MM.1S (cell line): ENCODE results near the gene RTN4R.

Source experiments
- EZH2 ChIP-seq: fragments of 300-600 bp; sonication (generic); optimal IDR thresholded peaks from 2 replicates; pipeline ENCODE3; 2017; ENCODE audit warnings: low read depth, mild to moderate bottlenecking, antibody characterized with exemption, low read length, mixed read lengths
- TF ChIP-seq, protein P1 (sequence below): fragments of 300-600 bp; sonication (generic); IDR thresholded peaks from 2 replicates; pipeline ENCODE4 v1.5.1; 2016; ENCODE audit warnings: antibody characterized with exemption, low read length, mixed read lengths

GRCh38 chr22:20213833-20214708 is 54.0 kb downstream of the RTN4R start:
- TF ChIP-seq, protein P1, sequence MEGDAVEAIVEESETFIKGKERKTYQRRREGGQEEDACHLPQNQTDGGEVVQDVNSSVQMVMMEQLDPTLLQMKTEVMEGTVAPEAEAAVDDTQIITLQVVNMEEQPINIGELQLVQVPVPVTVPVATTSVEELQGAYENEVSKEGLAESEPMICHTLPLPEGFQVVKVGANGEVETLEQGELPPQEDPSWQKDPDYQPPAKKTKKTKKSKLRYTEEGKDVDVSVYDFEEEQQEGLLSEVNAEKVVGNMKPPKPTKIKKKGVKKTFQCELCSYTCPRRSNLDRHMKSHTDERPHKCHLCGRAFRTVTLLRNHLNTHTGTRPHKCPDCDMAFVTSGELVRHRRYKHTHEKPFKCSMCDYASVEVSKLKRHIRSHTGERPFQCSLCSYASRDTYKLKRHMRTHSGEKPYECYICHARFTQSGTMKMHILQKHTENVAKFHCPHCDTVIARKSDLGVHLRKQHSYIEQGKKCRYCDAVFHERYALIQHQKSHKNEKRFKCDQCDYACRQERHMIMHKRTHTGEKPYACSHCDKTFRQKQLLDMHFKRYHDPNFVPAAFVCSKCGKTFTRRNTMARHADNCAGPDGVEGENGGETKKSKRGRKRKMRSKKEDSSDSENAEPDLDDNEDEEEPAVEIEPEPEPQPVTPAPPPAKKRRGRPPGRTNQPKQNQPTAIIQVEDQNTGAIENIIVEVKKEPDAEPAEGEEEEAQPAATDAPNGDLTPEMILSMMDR = no peak
- no peak for TF ChIP-seq EZH2
